Body of pancreas (tissue), 4 donors: ENCODE results near the gene KCND3.

Experiments used
- POLR2A ChIP-seq, 3 donors: fragments of 450-650 bp; IDR thresholded peaks; one replicate each; pipeline ENCODE4 v1.6.1; 2016; ENCODE audit warnings: antibody characterized with exemption in 3 of 3, mild to moderate bottlenecking in 2 of 3
- TF ChIP-seq, protein P1 (sequence below), 7 experiments: fragments of 450-650 bp in 4 of 7; fragments of 200-600 bp in 3 of 7; sonication (generic) in 3 of 7; IDR thresholded peaks; one replicate each; pipeline ENCODE4 v1.5.1; 2016 to 2019; ENCODE audit warnings: antibody characterized with exemption in 7 of 7

DNA sequence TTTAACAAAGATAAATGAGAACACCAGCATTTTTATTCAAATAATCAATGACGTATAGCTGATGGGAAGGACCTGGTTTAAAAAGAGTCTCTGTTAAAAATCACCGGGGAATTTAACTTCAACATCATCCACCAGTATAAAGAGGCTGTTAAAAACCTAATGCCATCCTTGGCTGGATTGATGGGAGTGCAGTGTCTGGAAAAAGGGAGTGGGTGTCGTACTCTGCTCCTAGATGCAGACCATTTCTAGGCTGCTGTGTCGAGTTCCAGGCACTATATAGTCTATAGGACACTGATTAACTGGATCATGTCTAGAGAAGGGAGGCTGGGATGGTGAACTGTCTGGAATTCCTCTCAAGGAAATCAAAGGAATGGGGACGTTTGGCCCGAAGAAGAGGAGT lies 197.7 kb downstream of the KCND3 start:
- TF ChIP-seq, protein P1, sequence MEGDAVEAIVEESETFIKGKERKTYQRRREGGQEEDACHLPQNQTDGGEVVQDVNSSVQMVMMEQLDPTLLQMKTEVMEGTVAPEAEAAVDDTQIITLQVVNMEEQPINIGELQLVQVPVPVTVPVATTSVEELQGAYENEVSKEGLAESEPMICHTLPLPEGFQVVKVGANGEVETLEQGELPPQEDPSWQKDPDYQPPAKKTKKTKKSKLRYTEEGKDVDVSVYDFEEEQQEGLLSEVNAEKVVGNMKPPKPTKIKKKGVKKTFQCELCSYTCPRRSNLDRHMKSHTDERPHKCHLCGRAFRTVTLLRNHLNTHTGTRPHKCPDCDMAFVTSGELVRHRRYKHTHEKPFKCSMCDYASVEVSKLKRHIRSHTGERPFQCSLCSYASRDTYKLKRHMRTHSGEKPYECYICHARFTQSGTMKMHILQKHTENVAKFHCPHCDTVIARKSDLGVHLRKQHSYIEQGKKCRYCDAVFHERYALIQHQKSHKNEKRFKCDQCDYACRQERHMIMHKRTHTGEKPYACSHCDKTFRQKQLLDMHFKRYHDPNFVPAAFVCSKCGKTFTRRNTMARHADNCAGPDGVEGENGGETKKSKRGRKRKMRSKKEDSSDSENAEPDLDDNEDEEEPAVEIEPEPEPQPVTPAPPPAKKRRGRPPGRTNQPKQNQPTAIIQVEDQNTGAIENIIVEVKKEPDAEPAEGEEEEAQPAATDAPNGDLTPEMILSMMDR (IDR thresholded peaks at IDR 0.05), result no peak
- no peak for TF ChIP-seq POLR2A (IDR thresholded peaks at IDR 0.05)
